HG02970 (cell line): ENCODE measurements around the gene ENAH.

Source experiments
- ATAC-seq: cut with Tn5 transposase; IDR thresholded peaks from one replicate; pipeline ENCODE4 v1.9.1; 2021; ENCODE audit warnings: mild to moderate bottlenecking, moderate library complexity, moderate number of reproducible peaks; ENCODE audit not compliant: unreplicated experiment, low FRiP score

The ENAH gene

GRCh38 chr1:225445639-225446594 lies 207.0 kb downstream of the ENAH start:
- ATAC-seq = no peak

GRCh38 chr1:225442123-225442505 lies 210.8 kb downstream of the ENAH start:
- ATAC-seq = no peak

- no peak for ATAC-seq
Observed at GRCh38 chr1:225441314-225442122, 211.4 kb downstream of the ENAH start.

DNA sequence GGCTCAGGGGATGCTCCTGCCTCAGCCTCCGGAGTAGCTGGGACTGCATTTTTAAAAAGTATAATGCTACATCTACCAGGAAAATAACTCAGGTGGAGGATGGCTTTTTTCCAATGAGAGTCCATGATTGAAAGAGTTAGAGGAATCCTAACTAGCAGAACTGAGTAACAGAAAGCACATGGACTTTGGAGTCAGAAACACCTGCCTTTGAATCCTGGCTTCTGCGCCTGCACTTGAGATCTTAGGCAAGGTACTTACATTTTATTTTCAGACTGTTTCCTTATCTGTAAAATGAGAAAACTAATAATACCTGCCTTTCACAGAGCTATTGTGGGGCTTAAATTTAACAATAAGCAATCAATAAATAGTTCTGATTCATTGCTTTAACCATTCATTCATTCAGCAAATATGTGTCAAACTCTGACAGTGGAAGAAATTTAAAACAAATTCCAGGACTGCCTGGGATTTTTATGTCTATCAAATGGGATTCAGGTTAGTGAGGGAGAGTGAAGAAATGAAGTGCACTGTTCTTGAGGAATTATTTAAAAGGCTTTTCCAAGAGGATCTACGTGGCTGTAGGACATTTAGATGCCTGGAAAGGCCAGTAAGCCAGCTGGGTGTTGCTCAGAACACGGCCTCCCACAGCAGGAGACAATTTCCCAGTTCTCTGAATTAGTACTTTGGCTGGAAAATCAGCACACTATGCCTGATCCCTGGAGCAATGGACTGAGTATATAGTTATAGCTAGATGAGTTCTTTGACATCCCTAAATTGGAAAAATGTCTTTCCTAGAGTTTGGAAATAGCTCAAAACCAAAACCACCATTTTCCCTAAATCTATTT lies 212.3 kb downstream of the ENAH start:
- ATAC-seq = no peak

DNA sequence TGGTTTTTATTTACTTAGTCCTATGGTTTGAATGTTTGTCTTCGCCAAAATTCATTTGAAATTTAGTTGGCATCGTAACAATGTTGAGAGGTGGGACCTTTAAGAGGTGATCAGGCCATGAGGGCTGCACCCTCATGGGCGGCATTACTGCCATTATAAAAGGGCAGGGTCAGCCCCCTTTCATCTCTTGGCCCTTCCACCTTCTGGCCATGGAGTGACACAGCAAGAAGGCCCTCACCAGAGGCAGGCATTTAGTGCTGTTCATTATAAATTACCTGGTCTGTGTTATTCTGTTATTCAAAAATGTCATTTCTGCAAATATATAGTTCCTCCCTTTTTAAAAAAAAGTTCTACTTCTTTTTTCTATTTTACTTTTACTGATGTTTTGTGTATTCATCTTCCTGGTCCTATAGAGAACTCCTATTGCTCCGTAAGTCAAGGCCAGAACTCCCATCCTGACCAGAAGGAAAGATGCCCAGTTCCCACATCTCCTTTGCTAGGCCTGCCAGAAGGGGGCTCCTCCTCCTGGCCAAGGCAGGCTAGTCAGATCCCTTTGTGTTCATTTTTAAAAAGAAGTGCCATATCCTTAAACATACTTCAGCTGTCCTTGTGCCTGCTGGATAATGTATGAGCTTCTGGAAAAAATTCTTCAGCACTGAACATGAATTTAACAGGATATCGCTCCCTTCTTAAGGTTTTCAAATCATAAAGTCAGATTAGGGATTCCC lies 215.0 kb downstream of the ENAH start:
- ATAC-seq = no peak
